ENCODE measurements around the gene MAPK12. TPM values are rescaled to one million over a fixed set of nuclear protein-coding genes. Genes with fewer than 3 reads are reported as not detected.
"Not testable (repeated sequence)": the region's sequence is repeated elsewhere in the genome, so short reads cannot be mapped to it uniquely, and the experiment has no call there.

MAPK12 gene
- total RNA-seq, 1 donor from 2014 or later: 23.2 TPM

DNA sequence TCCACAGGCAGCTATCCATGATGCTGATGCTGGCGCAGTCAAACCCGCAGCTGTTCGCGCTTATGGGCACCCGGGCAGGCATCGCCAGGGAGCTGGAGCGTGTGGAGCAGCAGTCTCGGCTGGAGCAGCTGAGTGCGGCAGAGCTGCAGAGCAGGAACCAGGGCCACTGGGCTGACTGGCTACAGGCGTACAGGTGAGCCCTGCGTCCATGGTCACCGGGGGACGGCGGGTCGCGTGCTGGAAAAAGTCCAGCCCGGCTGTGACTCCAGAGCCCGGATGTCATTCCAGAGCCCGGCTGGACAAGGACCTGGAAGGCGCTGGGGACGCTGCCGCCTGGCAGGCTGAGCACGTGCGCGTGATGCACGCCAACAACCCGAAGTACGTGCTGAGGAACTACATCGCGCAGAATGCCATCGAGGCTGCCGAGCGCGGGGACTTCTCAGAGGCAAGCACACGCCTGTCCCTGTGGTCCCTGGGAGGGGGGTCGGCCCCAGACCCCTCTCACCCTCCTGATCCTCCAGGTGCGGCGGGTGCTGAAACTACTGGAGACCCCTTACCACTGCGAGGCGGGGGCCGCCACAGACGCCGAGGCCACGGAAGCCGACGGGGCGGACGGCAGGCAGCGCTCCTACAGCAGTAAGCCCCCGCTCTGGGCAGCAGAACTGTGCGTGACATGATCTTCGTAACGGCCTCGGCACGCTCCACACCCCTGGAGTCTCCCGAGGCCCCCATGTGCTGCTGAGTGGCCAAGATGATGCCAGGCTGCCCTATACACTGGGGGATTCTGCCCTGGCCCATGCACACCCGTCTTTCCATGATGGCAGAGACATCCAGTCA, 44.6 kb downstream of the MAPK12 start:
- no peak for DNase-seq (ENCODE audit: low spot score)

GRCh38 chr22:50216055-50216683, 45.3 kb downstream of the MAPK12 start:
- no peak for DNase-seq (ENCODE audit: low spot score)

GRCh38 chr22:50215297-50216054, 46.0 kb downstream of the MAPK12 start:
- DNase-seq (ENCODE audit: low spot score): no peak

- no peak for DNase-seq (ENCODE audit: low spot score)
These were observed 48.2 kb downstream of the MAPK12 start for GRCh38 chr22:50213263-50213662.

- no peak for DNase-seq (ENCODE audit: low spot score)
These were observed 50.3 kb downstream of the MAPK12 start for GRCh38 chr22:50211147-50211546.

GRCh38 chr22:50210378-50211139, 50.9 kb downstream of the MAPK12 start:
- no peak for DNase-seq (ENCODE audit: low spot score)

DNA sequence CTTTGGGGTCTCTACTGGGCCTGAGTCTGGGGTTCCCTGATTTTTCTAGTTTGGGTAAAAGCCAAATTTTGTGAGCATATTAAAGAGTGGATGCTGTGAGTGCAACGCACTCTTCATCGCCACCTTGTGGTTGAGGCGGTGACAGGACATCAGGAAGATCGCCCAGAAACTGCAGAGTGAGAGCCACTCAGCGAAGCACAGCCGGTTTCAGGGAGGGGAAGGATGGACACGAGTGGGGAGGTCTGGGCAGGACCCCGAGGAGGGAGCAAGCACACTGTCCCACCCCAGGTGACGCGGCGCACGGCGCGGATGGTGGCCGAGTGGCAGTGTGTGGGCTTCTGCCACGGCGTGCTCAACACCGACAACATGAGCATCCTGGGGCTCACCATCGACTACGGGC, 51.6 kb downstream of the MAPK12 start:
- peak; percentile 66 for DNase-seq (ENCODE audit: low spot score)

DNA sequence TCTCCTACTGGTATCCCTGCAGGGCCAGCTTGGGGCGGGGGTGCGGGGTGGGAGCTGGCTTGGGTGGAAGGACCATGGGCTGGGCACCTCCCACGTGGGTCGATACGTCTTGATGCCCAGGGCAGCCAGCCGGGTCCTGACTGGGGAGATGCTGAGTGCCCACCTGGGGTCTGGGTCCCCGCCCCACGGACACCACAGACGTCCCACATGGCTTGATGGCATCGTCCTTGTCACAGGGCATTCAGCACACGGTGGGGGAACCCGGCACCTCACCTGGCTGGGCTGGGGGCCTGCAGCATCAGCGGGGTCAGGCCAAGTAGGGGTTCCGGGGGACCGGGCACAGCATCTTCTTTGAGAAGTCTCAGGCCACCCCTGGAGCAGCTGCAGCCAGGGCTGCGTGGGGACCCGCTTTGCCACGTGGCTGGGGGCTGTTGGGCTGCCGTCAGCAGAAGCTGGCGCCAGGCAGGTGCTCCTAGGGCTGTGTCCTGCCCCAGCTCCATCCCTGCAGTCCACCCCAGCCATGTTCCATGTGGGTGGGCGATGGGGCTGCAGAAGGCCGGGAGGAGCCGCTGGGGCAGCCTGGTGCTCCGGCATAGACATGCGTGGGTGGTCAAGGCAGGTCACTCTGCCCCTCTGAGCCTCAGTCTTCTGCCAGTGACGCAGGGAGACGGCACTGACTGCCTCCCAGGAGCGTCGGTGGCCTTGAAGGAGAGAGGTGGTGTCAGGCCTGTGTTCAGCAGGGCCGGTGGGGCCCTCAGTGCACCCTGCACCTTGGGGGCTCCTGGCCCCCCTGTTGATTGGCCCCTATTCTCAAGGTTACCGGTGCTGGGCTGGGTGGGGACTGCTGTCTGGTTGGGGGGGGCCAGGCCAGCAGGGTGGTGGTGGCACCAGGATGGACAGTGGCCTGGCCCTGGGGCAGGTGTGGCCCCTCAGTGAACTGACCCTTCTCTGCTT, 52.3 kb downstream of the MAPK12 start:
- DNase-seq (ENCODE audit: low spot score): no peak

DNA sequence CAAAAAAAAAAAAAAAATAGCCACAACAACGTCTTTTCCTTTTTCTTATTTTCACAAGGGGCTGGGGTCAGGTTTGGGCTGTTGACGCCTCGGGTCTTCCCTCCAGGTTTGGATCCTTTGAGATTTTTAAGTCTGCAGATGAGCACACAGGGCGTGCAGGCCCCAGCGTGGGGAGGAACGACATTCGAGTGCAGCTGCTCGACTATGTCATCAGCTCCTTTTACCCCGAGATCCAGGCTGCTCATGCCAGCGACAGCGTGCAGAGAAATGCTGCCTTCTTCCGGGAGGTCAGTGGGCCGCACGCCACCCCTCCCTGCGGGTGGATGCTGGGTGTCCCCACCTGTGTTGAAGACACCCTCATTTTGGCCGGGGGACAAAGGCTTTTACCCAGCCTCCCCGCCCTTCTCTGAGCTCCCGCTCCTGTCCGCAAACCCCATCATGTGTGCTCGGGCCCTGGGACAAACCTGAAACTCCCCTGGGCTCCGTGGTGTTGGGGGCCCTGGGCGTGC, 53.0 kb downstream of the MAPK12 start:
- DNase-seq (ENCODE audit: low spot score): no peak

DNA sequence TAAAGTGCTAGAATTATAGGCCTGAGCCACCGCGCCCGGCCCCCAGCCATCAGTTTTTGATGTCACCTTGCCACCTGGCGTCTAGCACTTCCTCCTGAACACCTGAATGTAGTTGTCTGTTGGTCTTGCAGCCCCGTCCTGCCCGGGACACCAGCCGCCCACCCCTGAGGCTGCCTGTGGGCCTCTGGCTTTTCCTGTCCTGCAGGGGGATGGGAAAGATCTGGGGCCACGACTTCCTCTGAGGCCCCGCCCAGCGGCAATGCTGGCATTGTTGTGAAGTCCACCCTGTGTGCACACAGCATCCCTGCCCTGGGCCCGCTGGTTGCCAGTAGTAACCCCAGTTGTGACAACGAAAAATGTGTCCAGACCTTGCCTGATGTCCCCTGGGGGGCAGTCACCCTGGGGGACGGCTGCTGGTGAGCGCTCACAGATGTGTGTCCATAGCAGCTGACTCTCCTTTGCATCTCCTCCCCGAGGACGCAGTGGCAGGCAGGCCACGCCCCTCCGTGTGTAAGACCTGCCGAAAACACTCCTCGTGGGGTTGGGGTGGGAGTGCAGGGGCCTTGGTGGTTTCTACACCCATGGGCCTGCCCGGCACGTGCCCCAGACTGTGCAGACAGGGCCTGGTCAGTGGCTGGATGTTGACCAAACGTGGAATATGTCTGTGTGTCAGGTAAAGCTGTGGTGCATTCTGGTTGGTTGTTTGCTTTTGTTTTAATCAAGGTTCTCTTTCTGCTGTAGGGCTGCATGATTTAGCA, 53.9 kb downstream of the MAPK12 start:
- no peak for DNase-seq (ENCODE audit: low spot score)

GRCh38 chr22:50206599-50206998, 54.9 kb downstream of the MAPK12 start:
- DNase-seq (ENCODE audit: low spot score): no peak

DNA sequence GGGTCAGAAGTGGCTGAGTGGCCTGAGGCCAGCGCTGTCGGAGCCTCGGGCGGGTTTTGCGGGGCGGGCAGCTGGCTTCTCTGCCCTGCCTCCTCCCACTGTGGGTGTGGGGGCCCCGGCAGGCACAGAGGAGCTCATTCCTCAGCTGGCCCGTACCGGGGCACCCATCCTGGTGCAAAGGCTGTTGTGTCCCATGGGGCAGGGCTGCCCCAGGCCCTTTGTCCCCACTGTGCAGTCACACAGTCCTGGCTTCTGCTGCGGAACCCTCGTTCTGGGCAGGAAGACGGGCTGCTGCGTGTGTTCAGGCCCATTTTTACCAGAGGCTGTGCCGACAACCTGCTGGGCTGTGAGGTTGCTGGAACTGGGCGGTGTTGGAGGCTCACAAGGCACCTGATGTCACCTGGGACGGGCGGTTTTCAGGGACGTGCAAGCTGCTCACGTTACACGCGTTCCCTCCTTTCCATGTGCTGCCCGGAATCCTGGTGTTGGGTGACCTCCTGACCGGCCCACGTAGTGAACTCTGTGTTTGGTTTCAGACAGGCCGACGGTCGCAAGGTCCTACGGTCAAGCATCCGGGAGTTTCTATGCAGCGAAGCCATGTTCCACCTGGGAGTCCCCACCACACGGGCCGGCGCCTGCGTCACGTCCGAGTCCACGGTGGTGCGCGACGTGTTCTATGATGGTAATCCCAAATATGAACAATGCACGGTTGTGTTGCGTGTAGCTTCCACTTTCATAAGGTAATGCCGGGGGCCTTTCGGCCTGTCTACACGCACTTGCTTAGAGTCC, 55.5 kb downstream of the MAPK12 start:
- no peak for DNase-seq (ENCODE audit: low spot score)

- DNase-seq (ENCODE audit: low spot score): not testable (repeated sequence)
These were observed 56.5 kb downstream of the MAPK12 start for GRCh38 chr22:50204998-50205397.

DNA sequence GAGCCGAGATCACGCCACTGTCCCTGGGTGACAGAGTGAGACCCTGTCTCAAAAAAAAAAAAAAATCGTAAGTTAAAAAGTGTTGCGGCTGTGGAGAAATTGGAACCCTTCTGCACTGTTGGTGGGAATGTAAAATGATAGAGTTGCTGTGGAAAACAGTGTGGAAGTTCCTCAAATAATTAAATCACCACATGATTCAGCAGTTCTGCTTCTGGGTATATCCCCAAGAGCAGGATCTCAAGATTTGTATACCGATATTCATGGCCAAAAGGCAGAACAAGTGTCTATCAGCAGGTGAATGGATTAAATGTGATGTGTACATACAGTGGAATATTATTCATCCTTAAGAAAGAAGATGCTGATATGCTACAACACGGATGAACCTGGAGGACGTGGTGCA, 56.9 kb downstream of the MAPK12 start:
- DNase-seq (ENCODE audit: low spot score): no peak

GRCh38 chr22:50203288-50203687, 58.2 kb downstream of the MAPK12 start:
- no peak for DNase-seq (ENCODE audit: low spot score)

All from mucosa of gallbladder (tissue), 1 donor.